ENCODE data around the gene PIERCE2.

- TF ChIP-seq, protein P1, sequence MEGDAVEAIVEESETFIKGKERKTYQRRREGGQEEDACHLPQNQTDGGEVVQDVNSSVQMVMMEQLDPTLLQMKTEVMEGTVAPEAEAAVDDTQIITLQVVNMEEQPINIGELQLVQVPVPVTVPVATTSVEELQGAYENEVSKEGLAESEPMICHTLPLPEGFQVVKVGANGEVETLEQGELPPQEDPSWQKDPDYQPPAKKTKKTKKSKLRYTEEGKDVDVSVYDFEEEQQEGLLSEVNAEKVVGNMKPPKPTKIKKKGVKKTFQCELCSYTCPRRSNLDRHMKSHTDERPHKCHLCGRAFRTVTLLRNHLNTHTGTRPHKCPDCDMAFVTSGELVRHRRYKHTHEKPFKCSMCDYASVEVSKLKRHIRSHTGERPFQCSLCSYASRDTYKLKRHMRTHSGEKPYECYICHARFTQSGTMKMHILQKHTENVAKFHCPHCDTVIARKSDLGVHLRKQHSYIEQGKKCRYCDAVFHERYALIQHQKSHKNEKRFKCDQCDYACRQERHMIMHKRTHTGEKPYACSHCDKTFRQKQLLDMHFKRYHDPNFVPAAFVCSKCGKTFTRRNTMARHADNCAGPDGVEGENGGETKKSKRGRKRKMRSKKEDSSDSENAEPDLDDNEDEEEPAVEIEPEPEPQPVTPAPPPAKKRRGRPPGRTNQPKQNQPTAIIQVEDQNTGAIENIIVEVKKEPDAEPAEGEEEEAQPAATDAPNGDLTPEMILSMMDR (conservative IDR thresholded peaks at IDR 0.05; ENCODE audit: low read length) = no peak
- no peak for TF ChIP-seq EZH2phosphoT487 (IDR thresholded peaks at IDR 0.05; ENCODE audit: borderline replicate concordance)
Measured at GRCh38 chr15:55389264-55389607, 19.1 kb upstream of the PIERCE2 start.

Measured in Loucy (cell line).